Stomach (tissue), 4 donors: ENCODE results near the gene ALX4.

Experiments
- EP300 ChIP-seq: sonication (generic); formaldehyde crosslinking; IDR thresholded peaks from one replicate; pipeline ENCODE4 v1.6.1; 2017; ENCODE audit warnings: antibody characterized with exemption
- POLR2A ChIP-seq, 4 donors: fragments of 450-650 bp; IDR thresholded peaks; one replicate each; pipeline ENCODE4 v1.6.1; 2016; ENCODE audit warnings: antibody characterized with exemption in 4 of 4, control low read depth in 2 of 4, mild to moderate bottlenecking in 1 of 4, moderate library complexity in 1 of 4
- POLR2AphosphoS5 ChIP-seq, 3 donors: sonication (generic); formaldehyde crosslinking; IDR thresholded peaks; one replicate each; pipeline ENCODE4 v1.6.1; 2016; ENCODE audit warnings: antibody characterized with exemption in 3 of 3
- TF ChIP-seq, protein P1 (sequence below), 7 experiments: fragments of 450-650 bp in 4 of 7; fragments of 200-600 bp in 3 of 7; sonication (generic) in 3 of 7; IDR thresholded peaks; one replicate each; pipeline ENCODE4 v1.5.1; 2016 to 2019; ENCODE audit warnings: antibody characterized with exemption in 7 of 7, control low read depth in 2 of 7, mild to moderate bottlenecking in 1 of 7

DNA sequence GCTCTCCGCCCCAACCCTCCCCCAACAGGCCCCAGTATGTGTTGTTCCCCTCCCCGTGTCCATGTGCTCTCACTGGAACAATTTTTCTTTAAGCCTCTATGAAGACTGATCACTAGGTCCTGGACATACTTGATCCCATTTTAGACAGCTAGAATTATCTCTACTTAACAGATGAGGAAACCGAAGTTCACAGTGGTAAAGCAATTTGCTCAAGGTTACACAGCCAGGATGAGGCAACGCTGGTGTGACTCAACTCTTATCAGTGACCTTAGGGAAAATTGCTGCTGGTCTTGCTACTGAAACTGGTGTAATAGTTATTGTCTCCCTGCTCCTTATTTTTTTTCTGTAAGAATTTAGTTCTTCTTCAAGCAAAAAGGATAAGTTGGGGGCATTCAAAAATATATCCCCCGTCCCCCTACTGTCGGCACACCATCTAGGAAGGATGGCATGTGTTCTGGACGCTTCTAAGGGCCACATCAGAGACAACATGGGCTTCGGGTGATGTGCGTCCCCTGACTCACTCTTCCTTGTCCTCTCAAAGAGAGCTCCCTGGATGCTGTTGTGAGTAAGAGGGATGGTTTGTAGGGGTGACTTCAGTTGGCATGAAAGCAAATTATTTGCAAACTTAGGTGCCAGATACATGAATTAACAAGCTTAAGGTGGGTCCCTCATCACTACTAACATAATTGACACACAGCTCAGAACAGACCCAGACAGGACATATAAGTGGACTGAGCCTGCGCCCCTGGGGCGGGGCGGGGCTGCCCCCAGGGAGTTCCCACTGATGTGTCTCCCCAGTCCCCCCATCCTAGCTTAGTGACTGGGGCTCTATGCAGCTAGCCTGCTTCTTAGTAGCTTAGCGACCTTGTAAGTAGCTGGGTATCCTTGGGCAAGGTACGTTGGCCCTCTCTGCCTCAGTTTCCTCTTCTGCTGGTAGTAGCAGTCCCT lies 23.6 kb upstream of the ALX4 start:
- TF ChIP-seq POLR2A (IDR thresholded peaks at IDR 0.05) = no peak
- TF ChIP-seq, protein P1, sequence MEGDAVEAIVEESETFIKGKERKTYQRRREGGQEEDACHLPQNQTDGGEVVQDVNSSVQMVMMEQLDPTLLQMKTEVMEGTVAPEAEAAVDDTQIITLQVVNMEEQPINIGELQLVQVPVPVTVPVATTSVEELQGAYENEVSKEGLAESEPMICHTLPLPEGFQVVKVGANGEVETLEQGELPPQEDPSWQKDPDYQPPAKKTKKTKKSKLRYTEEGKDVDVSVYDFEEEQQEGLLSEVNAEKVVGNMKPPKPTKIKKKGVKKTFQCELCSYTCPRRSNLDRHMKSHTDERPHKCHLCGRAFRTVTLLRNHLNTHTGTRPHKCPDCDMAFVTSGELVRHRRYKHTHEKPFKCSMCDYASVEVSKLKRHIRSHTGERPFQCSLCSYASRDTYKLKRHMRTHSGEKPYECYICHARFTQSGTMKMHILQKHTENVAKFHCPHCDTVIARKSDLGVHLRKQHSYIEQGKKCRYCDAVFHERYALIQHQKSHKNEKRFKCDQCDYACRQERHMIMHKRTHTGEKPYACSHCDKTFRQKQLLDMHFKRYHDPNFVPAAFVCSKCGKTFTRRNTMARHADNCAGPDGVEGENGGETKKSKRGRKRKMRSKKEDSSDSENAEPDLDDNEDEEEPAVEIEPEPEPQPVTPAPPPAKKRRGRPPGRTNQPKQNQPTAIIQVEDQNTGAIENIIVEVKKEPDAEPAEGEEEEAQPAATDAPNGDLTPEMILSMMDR (IDR thresholded peaks at IDR 0.05) = no peak
- no peak for TF ChIP-seq EP300
- no peak for TF ChIP-seq POLR2AphosphoS5 (IDR thresholded peaks at IDR 0.05)
